ENCODE results near the gene ALOX15B. TPM values are rescaled to one million over a fixed set of nuclear protein-coding genes. Genes with fewer than 3 reads are reported as not detected.
A peak's percentile ranks its signal among the peaks of the same experiment; 100 is the strongest.

The ALOX15B gene
- total RNA-seq, 1 donor from 2014 or later, result not detected

GRCh38 chr17:8012996-8013640, 25.7 kb upstream of the ALOX15B start:
- Histone ChIP-seq H3K79me2 (ENCODE audit: insufficient read depth, low read length) (no peaks in the 10 kb centered on the region), H4K20me1 (ENCODE audit: insufficient read depth, low read length) (no peaks in the 10 kb centered on the region), H3K4me3 (ENCODE audit: insufficient read depth, low read depth, low read length) (no peak overlapping the region), H3K4me1 (ENCODE audit: insufficient read depth, low read length) (peaks cover 7% of the 10 kb centered on the region), H3K27ac (ENCODE audit: low read depth, low read length) (no peak overlapping the region), H3K27me3 (ENCODE audit: insufficient read depth, low read length) (peaks cover 13% of the 10 kb centered on the region), H3K36me3 (ENCODE audit: insufficient read depth, low read length) (no peaks in the 10 kb centered on the region), H3K9ac (ENCODE audit: low read length) (no peak overlapping the region), H2AFZ (ENCODE audit: low read depth, low read length) (no peak overlapping the region), H3K4me2 (ENCODE audit: low read length) (no peak overlapping the region), H3K9me3 (ENCODE audit: insufficient read depth, low read depth, low read length) (no peaks in the 10 kb centered on the region)
- Mint-ChIP-seq H3K4me1 (ENCODE audit: low read depth, unreplicated experiment) (no peaks in the 10 kb centered on the region), H3K9me3 (ENCODE audit: unreplicated experiment) (no peaks in the 10 kb centered on the region), H3K4me3 (ENCODE audit: unreplicated experiment) (no peak overlapping the region), H3K27ac (ENCODE audit: unreplicated experiment) (no peak overlapping the region), H3K36me3 (ENCODE audit: low read depth, unreplicated experiment) (no peaks in the 10 kb centered on the region), H3K27me3 (ENCODE audit: low read depth, unreplicated experiment) (peaks cover 54% of the 10 kb centered on the region)
- DNase-seq (ENCODE audit: low read depth) (no peak), FAIRE-seq (no peak)
- TF ChIP-seq EZH2 (IDR thresholded peaks at IDR 0.05; ENCODE audit: insufficient read depth, low read length) (no peak), CTCF (IDR thresholded peaks at IDR 0.05; ENCODE audit: insufficient read depth, low read depth, low read length) (no peak)

GRCh38 chr17:8013731-8014557, 24.9 kb upstream of the ALOX15B start:
- H3K9me3 Mint-ChIP-seq (ENCODE audit: unreplicated experiment), result no peaks in the 10 kb centered on the region

More at GRCh38 chr17:8013731-8014557, 24.9 kb upstream of the ALOX15B start:
- DNase-seq (ENCODE audit: low read depth) (no peak), FAIRE-seq (no peak)
- TF ChIP-seq EZH2 (IDR thresholded peaks at IDR 0.05; ENCODE audit: insufficient read depth, low read length) (no peak), CTCF (IDR thresholded peaks at IDR 0.05; ENCODE audit: insufficient read depth, low read depth, low read length) (no peak)
- Histone ChIP-seq H3K9ac (ENCODE audit: low read length) (no peak overlapping the region), H3K4me1 (ENCODE audit: insufficient read depth, low read length) (peaks cover 7% of the 10 kb centered on the region), H3K36me3 (ENCODE audit: insufficient read depth, low read length) (no peaks in the 10 kb centered on the region), H3K9me3 (ENCODE audit: insufficient read depth, low read depth, low read length) (no peaks in the 10 kb centered on the region), H4K20me1 (ENCODE audit: insufficient read depth, low read length) (no peaks in the 10 kb centered on the region), H2AFZ (ENCODE audit: low read depth, low read length) (no peak overlapping the region), H3K27ac (ENCODE audit: low read depth, low read length) (no peak overlapping the region), H3K27me3 (ENCODE audit: insufficient read depth, low read length) (peaks cover 13% of the 10 kb centered on the region), H3K4me3 (ENCODE audit: insufficient read depth, low read depth, low read length) (no peak overlapping the region), H3K79me2 (ENCODE audit: insufficient read depth, low read length) (no peaks in the 10 kb centered on the region), H3K4me2 (ENCODE audit: low read length) (no peak overlapping the region)
- H3K27ac Mint-ChIP-seq (ENCODE audit: unreplicated experiment), result no peak overlapping the region
- H3K36me3 Mint-ChIP-seq (ENCODE audit: low read depth, unreplicated experiment), result no peaks in the 10 kb centered on the region
- peaks cover 54% of the 10 kb centered on the region for H3K27me3 Mint-ChIP-seq (ENCODE audit: low read depth, unreplicated experiment)
- peaks cover 6% of the 10 kb centered on the region for H3K4me1 Mint-ChIP-seq (ENCODE audit: low read depth, unreplicated experiment)
- H3K4me3 Mint-ChIP-seq (ENCODE audit: unreplicated experiment), result peak overlapping the region; percentile 45

Data from astrocyte (in vitro differentiated cells and primary cell).